HG02588 (cell line): Measurements from ENCODE around the gene KIF6.
"Not testable (repeated sequence)": the region's sequence is repeated elsewhere in the genome, so short reads cannot be mapped to it uniquely, and the experiment has no call there.

Experiments
- ATAC-seq: cut with Tn5 transposase; IDR thresholded peaks from one replicate; pipeline ENCODE4 v1.9.1; 2021; ENCODE audit warnings: mild to moderate bottlenecking, moderate library complexity; ENCODE audit not compliant: unreplicated experiment

Gene KIF6

DNA sequence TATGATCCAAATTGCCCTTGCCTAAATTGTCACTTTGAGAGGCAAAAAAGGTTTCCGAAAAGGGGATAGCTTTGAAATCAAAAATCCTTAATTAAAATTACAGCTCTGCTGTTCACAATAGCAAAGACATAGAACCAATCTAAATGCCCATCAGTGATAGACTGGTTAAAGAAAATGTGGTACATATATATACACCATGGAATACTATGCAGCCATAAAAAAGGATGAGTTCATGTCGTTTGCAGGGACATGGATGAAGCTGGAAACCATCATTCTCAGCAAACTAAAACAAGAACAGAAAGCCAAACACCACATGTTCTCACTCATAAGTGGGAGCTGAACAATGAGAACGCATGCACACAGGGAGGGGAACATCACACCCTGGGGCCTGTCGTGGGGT lies 1.9 kb downstream of the KIF6 start:
- not testable (repeated sequence) for ATAC-seq

DNA sequence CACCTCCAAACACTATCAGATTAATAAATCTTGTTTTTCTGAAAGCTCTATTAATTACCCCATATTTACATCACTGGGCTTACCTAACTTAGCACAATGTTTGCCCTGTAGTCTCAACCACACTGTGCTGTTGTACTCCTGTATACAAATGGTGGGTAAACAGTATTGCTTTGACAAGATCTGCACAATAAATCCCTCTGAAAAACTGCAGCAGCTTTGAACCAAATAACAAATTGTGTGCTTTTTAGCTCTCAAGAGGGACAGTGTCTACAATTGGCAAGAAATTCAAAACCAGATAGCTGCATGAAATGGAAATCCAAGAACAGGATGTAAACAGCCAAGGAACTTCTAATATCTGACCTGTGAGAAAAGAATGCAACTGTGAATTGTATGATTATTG lies 10.4 kb downstream of the KIF6 start:
- ATAC-seq, result no peak

DNA sequence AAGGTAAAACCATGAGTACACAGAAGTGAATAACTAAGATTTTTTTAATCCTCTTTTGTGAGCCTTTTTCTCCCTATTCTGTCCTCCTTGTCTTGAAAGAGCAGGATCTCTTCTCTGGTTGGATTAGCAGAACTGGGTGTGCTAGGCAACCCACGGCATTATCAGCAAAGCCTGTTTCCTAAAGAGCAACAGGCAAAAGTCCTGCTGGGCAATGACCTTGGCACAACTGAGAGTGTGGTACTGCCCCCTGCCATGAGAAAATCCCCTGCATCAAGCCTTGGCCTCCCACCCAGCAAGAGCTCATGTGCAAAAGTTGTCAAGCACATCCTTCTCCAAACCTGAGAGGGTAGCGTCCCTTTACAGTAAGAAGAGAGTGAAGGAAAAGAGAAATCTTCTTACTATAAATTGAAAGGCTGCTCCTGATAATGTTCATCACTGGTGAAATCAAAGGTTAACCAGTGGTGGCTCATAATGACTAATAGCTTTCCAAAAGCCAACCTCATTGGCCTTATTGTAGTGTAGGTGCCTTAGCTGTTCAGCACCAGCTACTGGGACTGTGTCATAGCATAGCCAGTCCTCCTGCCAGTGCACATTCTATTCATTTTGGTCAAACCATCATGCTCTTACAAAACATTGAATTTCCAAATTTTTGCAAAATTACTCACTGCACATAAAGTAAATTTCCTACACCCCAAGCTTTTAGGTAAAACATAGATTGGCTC lies 17.1 kb downstream of the KIF6 start:
- ATAC-seq, result no peak

DNA sequence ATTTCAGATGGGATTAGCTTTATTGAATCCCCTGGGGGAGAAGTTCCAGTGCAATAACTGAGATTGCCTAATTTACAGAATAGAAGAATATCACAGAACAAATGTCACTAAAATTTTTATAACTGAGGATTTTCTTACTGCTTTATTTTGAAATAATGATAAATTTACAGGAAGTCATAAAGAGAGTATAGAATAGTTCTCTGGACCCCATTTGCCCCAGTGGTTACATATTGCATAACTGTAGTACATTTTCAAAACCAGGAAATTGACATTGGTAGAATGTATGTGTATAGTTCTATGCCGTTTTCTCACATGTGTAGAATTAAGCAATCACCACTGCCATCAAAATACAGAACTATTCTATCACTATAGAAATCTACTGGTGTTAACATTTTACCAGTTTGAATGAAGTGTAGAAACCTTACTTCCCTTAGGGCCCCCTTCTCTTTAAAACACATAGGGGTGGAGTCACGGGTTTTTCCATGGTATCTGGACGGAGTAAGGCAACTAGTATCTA lies 18.3 kb downstream of the KIF6 start:
- no peak for ATAC-seq

DNA sequence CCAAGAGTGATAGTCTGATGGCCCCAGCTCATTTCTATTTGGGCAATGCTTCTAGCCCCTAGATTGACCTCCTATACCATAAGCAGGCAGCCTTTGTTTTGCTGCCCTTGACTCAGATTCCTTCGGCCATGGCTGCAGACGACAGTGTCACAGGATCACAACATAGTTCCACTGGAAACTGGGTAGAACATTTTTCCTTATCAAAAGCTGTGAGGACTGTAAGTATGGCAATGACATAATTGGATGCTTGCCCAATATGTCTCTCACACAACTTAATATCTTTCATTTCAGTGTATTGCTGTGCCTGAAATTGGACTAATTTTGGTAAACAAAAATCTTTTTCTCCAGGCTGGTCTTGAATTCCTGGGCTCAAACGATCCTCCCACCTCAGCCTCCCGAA lies 22.9 kb downstream of the KIF6 start:
- ATAC-seq, result no peak

DNA sequence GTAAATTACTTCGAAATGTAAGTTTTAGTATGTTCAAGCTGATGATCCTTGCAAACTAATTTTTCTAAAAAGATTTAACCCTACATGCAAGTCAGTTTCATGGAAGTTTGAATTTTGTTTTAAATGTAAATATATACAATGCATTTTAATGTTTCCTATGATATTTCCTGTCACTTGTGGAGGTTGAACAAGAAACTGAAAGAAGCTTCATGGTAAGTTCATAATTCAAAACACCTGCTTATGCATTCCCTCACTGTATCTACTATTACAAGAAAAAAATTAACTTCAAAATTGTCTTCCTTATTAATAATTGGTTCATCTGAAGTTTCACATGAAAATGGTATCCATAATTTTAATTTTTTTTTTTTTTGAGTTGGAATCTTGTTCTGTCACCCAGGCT lies 24.8 kb downstream of the KIF6 start:
- ATAC-seq, result no peak

DNA sequence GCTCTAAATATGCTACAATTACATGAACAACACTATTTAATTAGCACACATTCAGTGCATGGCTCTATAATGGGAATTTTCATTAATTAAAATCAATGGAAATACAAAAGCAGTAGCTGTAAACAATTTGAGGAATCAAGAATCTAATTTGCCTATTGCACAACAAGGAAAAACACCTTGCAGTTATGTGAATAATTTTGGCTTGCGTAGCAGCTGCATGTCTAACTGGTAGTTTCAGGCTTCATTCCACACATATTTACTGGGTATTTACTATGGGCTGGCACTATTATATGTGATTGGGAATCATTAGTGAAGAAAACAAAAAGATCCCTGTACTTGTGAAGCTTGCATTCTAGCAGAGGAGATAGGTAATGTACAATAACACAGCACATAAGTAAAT lies 26.4 kb downstream of the KIF6 start:
- ATAC-seq, result no peak

DNA sequence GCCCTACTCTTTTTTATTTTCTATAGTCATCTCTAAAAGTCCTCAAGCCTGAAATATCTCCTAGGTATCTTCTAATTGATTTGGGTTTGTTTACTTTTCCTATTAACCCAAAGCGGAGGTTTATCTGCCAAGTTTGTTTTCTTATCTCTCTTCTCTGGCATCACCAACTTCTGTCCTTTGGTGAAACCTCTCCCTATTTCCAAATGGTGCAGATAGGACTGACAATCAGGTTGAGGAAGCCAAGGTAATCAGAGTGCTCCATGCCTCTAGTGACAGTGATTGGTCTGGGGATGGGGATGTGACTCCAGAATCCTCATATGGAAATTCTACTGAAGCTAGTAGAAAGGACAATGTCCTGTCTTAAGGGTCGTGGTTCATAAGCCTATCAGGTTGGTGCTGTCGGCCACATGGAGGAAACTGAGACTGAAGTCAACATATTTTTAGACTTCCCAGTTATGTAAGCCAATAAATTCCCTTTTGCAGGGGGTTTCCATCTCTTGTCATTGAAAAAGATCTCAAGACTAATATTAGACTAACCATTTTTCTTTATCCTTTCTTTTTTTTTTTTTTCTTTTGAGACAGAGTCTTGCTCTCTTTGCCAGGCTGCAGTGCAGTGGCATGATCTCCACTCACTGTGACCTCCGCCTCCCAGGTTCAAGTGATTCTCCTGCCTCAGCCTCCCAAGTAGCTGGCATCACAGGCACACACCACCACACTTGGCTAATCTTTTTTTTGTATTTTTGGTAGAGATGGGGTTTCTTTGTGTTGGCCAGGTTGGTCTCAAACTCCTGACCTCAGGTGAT lies 28.0 kb downstream of the KIF6 start:
- peak; percentile 62 for ATAC-seq

DNA sequence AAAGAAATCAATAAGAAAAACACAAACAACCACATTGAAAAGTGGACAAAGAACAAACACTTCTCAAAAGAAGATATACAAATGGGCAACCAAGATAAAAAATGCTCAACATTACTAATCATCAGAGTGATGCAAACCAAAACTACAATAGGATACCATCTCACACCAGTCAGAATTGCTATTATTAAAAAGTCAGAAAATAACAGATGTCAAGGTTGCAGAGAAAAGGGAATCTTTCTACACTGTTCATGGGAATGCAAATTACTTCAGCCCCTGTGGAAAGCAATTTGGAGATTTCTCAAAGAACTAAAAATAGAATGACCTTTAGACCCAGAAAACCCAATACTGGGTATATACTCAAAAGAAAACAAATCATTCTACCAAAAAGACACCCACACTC lies 29.8 kb downstream of the KIF6 start:
- ATAC-seq, result no peak

DNA sequence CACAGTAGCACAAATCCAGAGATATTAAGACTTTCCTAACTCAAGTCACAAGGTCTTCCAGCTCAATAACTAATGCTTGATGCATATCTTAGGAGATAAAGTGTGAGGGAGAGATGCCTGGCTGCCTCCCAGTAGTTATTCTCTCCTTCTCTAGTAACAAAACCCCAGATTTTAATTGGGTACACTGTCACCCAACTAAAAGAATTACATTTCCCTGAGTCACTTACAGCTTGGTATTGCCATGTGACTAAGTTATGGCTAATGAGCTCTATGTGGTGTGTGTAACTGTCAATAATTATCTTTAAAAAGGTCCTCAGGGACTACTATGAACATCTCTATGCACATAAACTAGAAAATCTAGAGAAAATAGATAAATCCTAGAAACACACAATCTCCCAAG lies 32.0 kb downstream of the KIF6 start:
- no peak for ATAC-seq

DNA sequence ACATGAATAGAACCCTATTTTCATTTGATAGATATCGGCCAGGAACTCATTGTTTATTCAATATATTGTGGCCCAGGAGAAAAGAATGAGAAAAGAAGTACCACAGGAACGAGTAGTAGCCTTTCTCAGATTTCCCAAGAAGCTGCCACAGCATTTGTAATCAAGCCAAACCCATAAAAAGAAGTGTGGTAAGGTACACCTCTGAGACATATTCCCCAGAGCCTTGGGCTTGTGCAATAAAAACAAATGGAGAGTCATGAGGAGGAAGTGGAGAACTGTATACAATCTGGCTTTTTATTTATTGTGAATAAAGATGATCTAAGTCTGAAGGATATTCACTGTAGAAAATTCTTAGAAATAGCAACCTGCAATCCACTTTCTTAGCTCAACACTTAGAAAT lies 36.7 kb downstream of the KIF6 start:
- ATAC-seq, result no peak

DNA sequence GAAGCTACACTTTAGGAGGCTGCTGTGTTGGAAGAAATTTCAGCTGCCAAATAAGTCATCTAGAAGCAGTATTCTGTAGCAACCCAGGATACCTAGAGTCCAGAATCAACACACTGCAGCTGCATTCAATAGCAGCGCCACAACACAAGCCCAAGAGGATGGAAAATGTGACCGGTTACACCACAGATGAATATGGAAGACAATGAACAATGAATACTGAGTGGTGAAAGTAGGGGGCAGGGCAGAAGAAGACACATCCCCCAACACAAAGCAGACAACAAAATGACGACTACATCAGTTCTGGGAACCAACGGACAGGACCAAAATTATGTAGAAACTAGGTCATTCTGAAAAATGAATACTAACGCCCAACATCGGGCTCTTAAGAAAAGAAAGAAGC lies 38.2 kb downstream of the KIF6 start:
- ATAC-seq, result no peak

DNA sequence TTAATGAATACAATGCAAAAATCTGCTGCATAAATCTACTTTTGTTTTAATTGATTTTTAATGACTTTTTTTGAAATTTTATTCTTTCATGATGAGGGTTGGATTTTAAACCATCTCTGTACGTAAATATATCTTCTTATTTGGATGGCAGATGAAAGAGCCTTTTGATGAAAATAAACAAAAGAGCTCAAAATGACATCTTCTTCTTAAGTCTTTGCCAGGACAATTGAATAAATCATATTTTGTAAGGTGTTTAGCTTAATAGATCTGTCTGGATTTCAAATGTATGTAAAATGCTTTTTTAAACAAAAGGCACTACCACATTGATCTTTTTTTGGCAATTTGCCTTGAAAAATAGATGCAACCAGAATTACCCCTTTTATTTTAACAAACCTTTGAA lies 39.3 kb downstream of the KIF6 start:
- ATAC-seq, result no peak

DNA sequence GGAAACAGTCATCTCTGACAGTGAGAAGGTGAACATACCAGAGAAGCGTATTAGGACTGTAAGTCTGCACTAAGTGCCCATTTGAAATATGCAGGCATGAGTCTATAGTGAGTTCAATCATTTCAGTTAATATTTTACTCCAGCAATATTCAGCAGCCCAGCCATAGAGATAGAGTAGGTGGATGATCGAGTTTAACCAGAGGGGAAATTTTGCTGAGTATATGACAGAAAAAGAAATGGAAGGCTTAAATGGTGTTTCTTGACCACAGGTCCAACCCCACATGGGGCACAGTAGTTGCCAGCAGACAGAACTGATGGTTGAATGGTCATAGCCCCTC lies 39.8 kb downstream of the KIF6 start:
- no peak for ATAC-seq

DNA sequence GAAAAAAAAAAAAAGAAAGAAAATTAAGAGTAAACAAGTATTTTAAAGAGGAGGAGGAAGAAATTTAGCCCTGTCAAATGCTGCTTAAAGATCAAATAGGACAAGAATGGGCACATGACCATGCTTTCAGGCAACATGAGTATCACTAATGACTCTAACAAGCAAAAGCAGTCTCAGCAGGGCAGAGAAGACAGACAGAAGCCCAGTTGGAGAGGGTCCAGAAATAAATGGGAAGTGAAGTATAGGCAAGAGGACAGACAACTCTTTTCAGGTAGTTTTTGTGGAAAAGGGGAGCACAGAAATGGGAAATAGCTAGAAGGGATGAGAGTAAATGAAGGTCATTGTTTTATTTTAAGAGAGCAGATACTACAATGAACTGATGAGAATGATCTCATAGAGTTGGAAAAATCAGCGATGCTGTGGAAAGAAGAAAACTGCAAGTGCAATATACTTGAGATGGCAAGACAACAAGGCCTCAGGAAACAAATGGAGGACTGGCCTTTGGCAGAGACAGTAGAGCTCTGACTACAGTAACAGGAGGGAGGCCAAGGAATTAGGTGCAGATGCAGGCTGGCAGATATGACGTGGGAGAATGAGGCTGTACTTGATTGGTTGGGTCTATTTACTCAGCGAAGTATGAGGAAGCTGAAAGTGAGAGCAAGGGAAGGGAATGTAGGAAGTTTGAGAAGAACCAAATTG lies 40.3 kb downstream of the KIF6 start:
- no peak for ATAC-seq

DNA sequence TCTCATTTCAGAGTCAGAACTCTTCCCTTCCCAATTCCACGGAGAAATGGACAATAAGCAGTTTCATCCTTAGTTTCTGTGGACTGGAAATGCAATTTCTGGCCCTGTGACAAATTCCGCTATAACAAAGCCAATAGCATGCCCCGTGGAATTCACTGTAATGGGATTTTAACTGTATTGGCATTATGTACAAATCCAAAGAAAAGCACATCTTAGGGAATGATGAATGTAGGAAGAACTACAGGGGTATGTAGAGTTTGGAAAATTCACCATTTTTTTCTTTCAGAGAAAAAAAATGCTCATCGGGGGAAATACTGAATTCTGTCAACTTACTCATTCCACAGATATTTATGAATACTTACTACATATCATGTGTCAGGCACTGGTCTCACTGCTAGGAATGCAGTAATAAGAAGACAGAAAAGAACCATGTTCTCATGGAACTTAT lies 43.5 kb downstream of the KIF6 start:
- ATAC-seq, result no peak

DNA sequence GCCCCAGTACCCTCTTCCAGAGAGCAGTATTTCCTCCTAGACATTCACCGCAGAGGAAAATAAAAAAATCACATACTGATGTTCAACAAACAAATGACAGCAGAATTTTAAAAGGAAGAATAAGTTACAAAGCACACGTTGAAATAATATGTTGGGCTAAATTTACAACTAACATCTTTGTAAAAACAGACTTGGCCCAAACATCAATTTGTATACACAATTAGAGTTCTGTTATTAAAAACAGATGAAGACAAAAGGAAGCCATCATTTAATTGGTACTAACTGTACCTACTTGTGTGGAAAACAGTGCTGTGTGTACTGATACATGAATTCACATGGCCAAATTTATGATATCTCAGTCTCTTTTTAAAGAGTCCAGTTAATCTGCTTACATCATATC lies 46.3 kb downstream of the KIF6 start:
- ATAC-seq, result no peak

DNA sequence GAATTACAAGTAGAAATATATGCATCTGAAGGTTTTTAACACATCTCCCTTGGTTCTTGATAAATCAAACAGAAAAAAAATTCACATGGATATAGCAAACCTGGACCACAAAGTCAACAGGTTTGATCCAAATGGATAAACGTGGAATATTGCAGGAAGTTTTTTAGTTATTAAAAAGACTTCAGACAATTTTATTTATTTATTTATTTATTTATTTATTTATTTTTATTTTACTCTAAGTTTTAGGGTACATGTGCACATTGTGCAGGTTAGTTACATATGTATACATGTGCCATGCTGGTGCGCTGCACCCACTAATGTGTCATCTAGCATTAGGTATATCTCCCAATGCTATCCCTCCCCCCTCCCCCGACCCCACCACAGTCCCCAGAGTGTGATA lies 47.9 kb downstream of the KIF6 start:
- not testable (repeated sequence) for ATAC-seq

DNA sequence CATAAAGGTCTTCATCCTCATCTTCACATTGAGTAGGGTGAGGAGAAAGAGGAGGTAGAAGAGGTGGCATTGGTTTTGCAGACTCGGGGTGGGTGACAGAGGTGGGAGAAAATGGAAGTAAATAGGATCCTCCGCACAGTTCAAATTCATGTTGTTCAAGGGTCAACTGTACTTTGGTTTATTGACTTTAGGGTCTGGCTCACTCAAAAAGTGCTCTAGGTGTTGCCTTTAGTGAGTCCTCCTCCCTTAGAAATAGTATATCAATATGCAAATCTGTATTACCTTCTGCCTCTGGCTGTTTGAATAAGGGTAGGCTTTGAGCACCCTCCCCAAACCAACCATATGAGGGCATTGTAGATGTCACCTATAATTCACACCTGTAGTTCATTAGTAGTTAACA lies 54.7 kb downstream of the KIF6 start:
- no peak for ATAC-seq

DNA sequence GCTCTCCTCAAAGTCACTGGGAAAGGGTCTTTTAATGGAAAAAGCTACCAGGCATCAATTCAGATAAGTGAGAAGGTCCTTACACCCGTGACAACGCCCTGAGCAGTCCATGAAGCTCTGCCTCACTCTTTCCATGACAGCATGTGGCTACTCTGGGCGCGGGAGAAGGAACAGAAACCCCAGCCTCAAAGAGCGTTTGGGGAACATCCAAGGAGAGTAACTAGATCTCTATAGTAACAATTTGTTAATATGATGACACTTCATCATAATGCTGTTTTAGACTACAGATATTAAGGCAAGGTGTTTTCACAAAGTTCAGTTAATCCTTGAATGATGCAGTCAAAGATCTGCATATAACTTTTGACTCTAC lies 55.2 kb downstream of the KIF6 start:
- ATAC-seq, result no peak

DNA sequence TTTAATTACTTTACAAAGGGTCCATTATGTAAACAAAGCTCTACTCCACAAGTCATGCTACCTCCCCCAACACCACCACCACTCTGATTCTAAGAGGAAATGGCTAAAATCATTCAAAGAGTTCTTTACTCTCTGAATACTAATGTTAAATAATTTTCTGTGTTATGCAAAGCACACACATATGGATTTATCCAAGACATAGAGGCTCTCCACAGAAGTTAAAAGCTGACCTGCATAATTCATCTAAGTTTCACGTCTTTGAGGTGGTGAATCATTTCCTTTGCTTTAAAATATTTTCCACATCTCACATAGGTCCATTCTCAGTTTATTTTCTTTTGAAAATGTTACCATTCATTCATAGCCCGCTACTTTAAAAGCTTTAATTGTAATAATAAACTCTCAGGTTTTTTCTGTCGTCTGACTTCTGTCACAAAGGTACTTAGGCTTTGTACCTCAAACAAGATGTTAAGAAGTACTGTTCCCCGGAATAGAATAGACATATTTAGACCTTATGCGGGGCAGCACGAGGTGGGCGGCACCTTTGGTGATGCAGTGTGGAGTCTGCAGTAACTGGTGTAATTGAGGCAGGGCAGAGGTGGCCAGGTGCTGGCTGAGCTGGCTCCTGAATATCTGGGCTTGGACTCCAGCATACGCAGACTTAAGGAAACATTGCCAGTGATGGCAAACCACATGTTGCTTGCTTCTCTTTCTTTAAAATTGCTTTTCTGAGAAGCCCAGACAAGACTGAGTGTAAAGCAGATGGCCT lies 55.8 kb downstream of the KIF6 start:
- no peak for ATAC-seq
